Adrenal gland (tissue), 12 donors: ENCODE results near the gene ASAP2. TPM values are rescaled to one million over a fixed set of nuclear protein-coding genes. Genes with fewer than 3 reads are reported as not detected.

Experiments used
- DNase-seq, 7 donors: peaks; one replicate each; pipeline ENCODE4 v3.0.0-alpha.2; 2019 to 2020
- H3K27ac ChIP-seq, 5 donors: fragments of 200-600 bp; sonication (generic) in 4 of 5; 1 replicate in 3 of 5; 2 replicates in 2 of 5; pipeline versions ENCODE4 v1.5.1 to v1.8.0; 2016 to 2020; ENCODE audit warnings: mild to moderate bottlenecking in 1 of 5
- H3K27me3 ChIP-seq: fragments of 200-600 bp; 2 replicates; pipeline ENCODE4 v1.8.0; 2021
- H3K36me3 ChIP-seq, 2 donors: fragments of 200-600 bp; replicated peaks in 1 of 2; 1 replicate in 1 of 2; 2 replicates in 1 of 2; pipeline versions ENCODE4 v1.5.1 to v1.8.0; 2018 to 2022
- H3K4me1 ChIP-seq, 2 donors: fragments of 200-600 bp; replicated peaks in 1 of 2; 1 replicate in 1 of 2; 2 replicates in 1 of 2; pipeline versions ENCODE4 v1.5.1 to v1.8.0; 2018 to 2021
- H3K4me3 ChIP-seq, 4 donors: fragments of 200-600 bp; sonication (generic) in 3 of 4; one replicate each; pipeline ENCODE4 v1.5.1; 2016 to 2018
- H3K9me3 ChIP-seq, 3 donors: fragments of 200-600 bp; sonication (generic) in 1 of 3; replicated peaks in 1 of 3; 1 replicate in 2 of 3; 2 replicates in 1 of 3; pipeline versions ENCODE4 v1.5.1 to v1.8.0; 2016 to 2021
- CTCF ChIP-seq, 6 experiments: fragments of 450-650 bp in 4 of 6; fragments of 200-600 bp in 2 of 6; sonication (generic) in 1 of 6; IDR thresholded peaks; 1 replicate in 5 of 6; 2 replicates in 1 of 6; pipeline versions ENCODE4 v1.5.1 to v1.8.0; 2016 to 2021; ENCODE audit warnings: antibody characterized with exemption in 6 of 6, mild to moderate bottlenecking in 2 of 6, moderate library complexity in 1 of 6
- POLR2A ChIP-seq, 2 donors: fragments of 450-650 bp; IDR thresholded peaks; one replicate each; pipeline ENCODE4 v1.6.1; 2017; ENCODE audit warnings: antibody characterized with exemption in 2 of 2, mild to moderate bottlenecking in 2 of 2, moderate library complexity in 1 of 2
- WGBS, 4 donors: extraction: QIAGEN DNeasy Blood & Tissue Kit in 2 of 4; methylation state at CpG; one replicate each; pipeline versions ENCODE4 v1.1.5 to v1.1.7; 2013 to 2017; 5-methylcytosine and 5-hydroxymethylcytosine counted together
- intact Hi-C, 2 donors: fragments of 100-400 bp; cut with DNase I; formaldehyde crosslinking; loops; one replicate each; pipeline versions ENCODE4 v1.14.1 to v1.15.0; 2022 to 2023
- polyA plus RNA-seq, 3 donors: library from polyadenylated mRNA; stranded (reverse); fragments of 200-250 nt in 2 of 3; fragments of 350-450 nt in 1 of 3; fragmentation: Illumina TruSeq in 1 of 3; extraction: RNeasy Lipid Tissue Mini Kit (QIAGEN cat#74804) in 1 of 3; gene quantifications; one replicate each; pipeline ENCODE4 v1.2.3, GENCODE V29; 2013 to 2014
- total RNA-seq, 9 donors: library from RNA; depleted of rRNA in 4 of 9; stranded (reverse); fragments of >200 nt in 4 of 9; fragments of 120-200 nt in 1 of 9; fragmentation: NEBNext Ultra II Directional in 1 of 9; extraction: Animal tissue kit (Norgen Biotek cat#: 25700) in 1 of 9; gene quantifications; one replicate each; pipeline versions ENCODE4 v1.1.0 to v1.2.4, GENCODE V29; 2013 to 2023
- donor health status: healthy with polysubstance abuse.
- donor health status: Bipolar disorder and iron deficiency.
- donor health status: DM: yes; HTN: yes; CAD: no.
- donor health status: DM: no; HTN: no; CAD: no.
- donor health status: DM: no; HTN: no; CAD: no.
- donor health status: DM: yes; HTN: yes; CAD: no.

Gene ASAP2
- total and polyA plus RNA-seq, 12 donors = 5.4 to 12.9 (median 7.7) TPM

- no peaks in the 10 kb centered on the region for H3K4me1 ChIP-seq
- H3K27ac ChIP-seq = no peak overlapping the region
- intact Hi-C loops = no loop called here
- no peak for DNase-seq
- no peak overlapping the region for H3K4me3 ChIP-seq
- no peaks in the 10 kb centered on the region for H3K9me3 ChIP-seq
- no peak for TF ChIP-seq POLR2A (IDR thresholded peaks at IDR 0.05)
- TF ChIP-seq CTCF (IDR thresholded peaks at IDR 0.05) = no peak
- 82 to 95% (median 93%) methylated on average over 2 of the region's 2 CpGs for WGBS, 4 donors
- H3K36me3 ChIP-seq = peaks cover 0 to 3% of the 10 kb centered on the region in 2 donors
- H3K27me3 ChIP-seq = no peaks in the 10 kb centered on the region
These were observed 154.1 kb downstream of the ASAP2 start for GRCh38 chr2:9360701-9361100.

- Histone ChIP-seq H3K4me1 (no peaks in the 10 kb centered on the region), H3K4me3 (no peak overlapping the region), H3K27ac (no peak overlapping the region), H3K27me3 (no peaks in the 10 kb centered on the region), H3K9me3 (no peaks in the 10 kb centered on the region), H3K36me3 (peaks cover 0 to 5% of the 10 kb centered on the region in 2 donors)
- DNase-seq = no peak
- WGBS, 4 donors = 77 to 87% (median 84%) methylated on average over 4 of the region's 4 CpGs
- intact Hi-C loops = no loop called here
- TF ChIP-seq CTCF (IDR thresholded peaks at IDR 0.05) (no peak), POLR2A (IDR thresholded peaks at IDR 0.05) (no peak)
These were observed 157.8 kb downstream of the ASAP2 start for GRCh38 chr2:9364373-9364772.

GRCh38 chr2:9364791-9365497 lies 158.3 kb downstream of the ASAP2 start:
- no peaks in the 10 kb centered on the region for H3K4me1 ChIP-seq
- no peaks in the 10 kb centered on the region for H3K9me3 ChIP-seq
- H3K4me3 ChIP-seq = no peak overlapping the region
- TF ChIP-seq CTCF (IDR thresholded peaks at IDR 0.05) (no peak), POLR2A (IDR thresholded peaks at IDR 0.05) (no peak)
- intact Hi-C loops = no loop called here
- no peaks in the 10 kb centered on the region for H3K27me3 ChIP-seq
- DNase-seq = no peak
- no peak overlapping the region for H3K27ac ChIP-seq
- WGBS, 4 donors = 47 to 65% (median 55%) methylated on average over 4 of the region's 4 CpGs
- peaks cover 0 to 3% of the 10 kb centered on the region in 2 donors for H3K36me3 ChIP-seq

GRCh38 chr2:9365498-9366019 lies 158.9 kb downstream of the ASAP2 start:
- intact Hi-C loops = no loop called here
- no peak overlapping the region for H3K27ac ChIP-seq
- H3K27me3 ChIP-seq = no peaks in the 10 kb centered on the region
- H3K36me3 ChIP-seq = peaks cover 0 to 3% of the 10 kb centered on the region in 2 donors
- DNase-seq = no peak
- no peaks in the 10 kb centered on the region for H3K9me3 ChIP-seq
- WGBS, 4 donors = 73 to 85% (median 80%) methylated on average over 3 to 8 of the region's 8 CpGs
- no peak overlapping the region for H3K4me3 ChIP-seq
- no peaks in the 10 kb centered on the region for H3K4me1 ChIP-seq
- TF ChIP-seq POLR2A (IDR thresholded peaks at IDR 0.05) = no peak
- TF ChIP-seq CTCF (IDR thresholded peaks at IDR 0.05) = no peak
